PC-9 (cell line): ENCODE measurements around the gene MBD5. TPM values are rescaled to one million over a fixed set of nuclear protein-coding genes. Genes with fewer than 3 reads are reported as not detected.

Experiments used
- BruUV-seq: library from RNA; stranded (reverse); fragments of 400-500 nt; replicated peaks from 2 replicates; lab custom pipeline; 2021; lab: Mats Ljungman, UMichigan
- CTCF ChIA-PET: fragments of 300-600 bp; sonication (Branson Sonifier 250); formaldehyde crosslinking; loops from one replicate; lab custom pipeline; 2022; ENCODE audit warnings: antibody characterized with exemption; lab: Charles Lee
- POLR2A ChIA-PET: fragments of 300-600 bp; sonication (Branson Sonifier 250); formaldehyde crosslinking; loops from one replicate; lab custom pipeline; 2022; ENCODE audit warnings: antibody characterized with exemption; ENCODE audit not compliant: unreplicated experiment; lab: Charles Lee
- DNase-seq, 2 experiments: peaks; one replicate each; pipeline versions ENCODE4 v3.0.0 to v3.0.0-alpha.2; 2015 to 2022; ENCODE audit warnings: mixed read lengths in 1 of 2
- H2AFZ ChIP-seq: fragments of 200-600 bp; sonication (generic); 2 replicates; pipeline ENCODE4 v1.8.1; 2017; ENCODE audit warnings: antibody characterized with exemption
- H3F3A ChIP-seq: fragments of 200-600 bp; sonication (generic); 2 replicates; pipeline ENCODE4 v1.8.1; 2017; ENCODE audit warnings: antibody characterized with exemption, mild to moderate bottlenecking, low read depth; ENCODE audit not compliant: insufficient read depth
- H3K27ac ChIP-seq: fragments of 200-600 bp; sonication (generic); 2 replicates; pipeline ENCODE4 v1.6.1; 2016; ENCODE audit warnings: mixed run types
- H3K27me3 ChIP-seq: fragments of 200-600 bp; sonication (generic); 2 replicates; pipeline ENCODE4 v1.6.1; 2016; ENCODE audit warnings: low read depth, mixed run types; ENCODE audit not compliant: insufficient read depth
- H3K36me3 ChIP-seq: fragments of 200-600 bp; sonication (generic); 2 replicates; pipeline ENCODE4 v1.6.1; 2016; ENCODE audit warnings: low read depth, mixed run types
- H3K4me1 ChIP-seq: fragments of 200-600 bp; sonication (generic); replicated peaks from 2 replicates; pipeline ENCODE4 v1.6.1; 2016; ENCODE audit warnings: mixed run types; ENCODE audit not compliant: insufficient read depth
- H3K4me2 ChIP-seq: fragments of 200-600 bp; sonication (generic); 2 replicates; pipeline ENCODE4 v1.6.1; 2017; ENCODE audit warnings: mixed run types
- H3K4me3 ChIP-seq: fragments of 200-600 bp; sonication (generic); 2 replicates; pipeline ENCODE4 v1.6.1; 2016; ENCODE audit warnings: mixed run types
- H3K79me2 ChIP-seq: fragments of 200-600 bp; sonication (generic); 2 replicates; pipeline ENCODE4 v1.6.1; 2017; ENCODE audit warnings: low read depth, mixed run types
- H3K9me2 ChIP-seq: fragments of 200-600 bp; sonication (generic); 2 replicates; pipeline ENCODE4 v1.8.1; 2017; ENCODE audit warnings: mild to moderate bottlenecking; ENCODE audit not compliant: insufficient read depth
- H3K9me3 ChIP-seq: fragments of 200-600 bp; sonication (generic); 2 replicates; pipeline ENCODE4 v1.8.1; 2016; ENCODE audit warnings: low read depth; ENCODE audit not compliant: insufficient read depth
- H4K20me1 ChIP-seq: fragments of 200-600 bp; sonication (generic); 2 replicates; pipeline ENCODE4 v1.8.1; 2017; ENCODE audit not compliant: insufficient read depth
- CTCF ChIP-seq: fragments of 200-600 bp; sonication (generic); conservative IDR thresholded peaks from 2 replicates; pipeline ENCODE4 v1.6.1; 2017; ENCODE audit warnings: mixed run types, antibody characterized with exemption, mild to moderate bottlenecking, moderate library complexity
- EZH2 ChIP-seq: fragments of 200-600 bp; sonication (generic); IDR thresholded peaks from 2 replicates; pipeline ENCODE4 v1.8.0; 2017; ENCODE audit warnings: antibody characterized with exemption, low read depth
- intact Hi-C: fragments of 100-400 bp; cut with micrococcal nuclease; formaldehyde crosslinking; loops from one replicate; pipeline ENCODE4 v1.10.0; 2022; ENCODE audit not compliant: unreplicated experiment
- total RNA-seq: library from RNA; stranded (reverse); gene quantifications from 2 replicates; pipeline ENCODE4 v1.2.3, GENCODE V29; 2021

MBD5 gene
- total RNA-seq, 1 experiment from 2014 or later = 46.5 TPM

GRCh38 chr2:148063633-148064032 lies 42.7 kb downstream of the MBD5 start:
- H3K9me2 ChIP-seq = no peaks in the 10 kb centered on the region
- intact Hi-C loops = no loop called here
- CTCF ChIA-PET = no interaction called here
- no peaks in the 10 kb centered on the region for H3K9me3 ChIP-seq
- POLR2A ChIA-PET = no interaction called here
- H3K4me3 ChIP-seq = no peak overlapping the region
- no peak overlapping the region for H3K27ac ChIP-seq
- TF ChIP-seq EZH2 (no peak), CTCF (no peak)
- DNase-seq = no peak
- no peaks in the 10 kb centered on the region for H3F3A ChIP-seq
- no peaks in the 10 kb centered on the region for H3K4me1 ChIP-seq
- no peaks in the 10 kb centered on the region for H3K79me2 ChIP-seq
- H3K36me3 ChIP-seq = no peaks in the 10 kb centered on the region
- BruUV-seq = no TSS peak
- no peak overlapping the region for H2AFZ ChIP-seq
- H3K4me2 ChIP-seq = no peak overlapping the region
- no peaks in the 10 kb centered on the region for H3K27me3 ChIP-seq
- H4K20me1 ChIP-seq = no peaks in the 10 kb centered on the region

- DNase-seq = no peak
- Histone ChIP-seq H3K9me3 (no peaks in the 10 kb centered on the region), H3F3A (no peaks in the 10 kb centered on the region), H3K4me1 (no peaks in the 10 kb centered on the region), H3K27me3 (no peaks in the 10 kb centered on the region), H3K9me2 (no peaks in the 10 kb centered on the region), H3K4me3 (no peak overlapping the region), H3K27ac (no peak overlapping the region), H3K36me3 (no peaks in the 10 kb centered on the region), H4K20me1 (no peaks in the 10 kb centered on the region), H3K4me2 (no peak overlapping the region), H2AFZ (no peak overlapping the region), H3K79me2 (no peaks in the 10 kb centered on the region)
- no TSS peak for BruUV-seq
- TF ChIP-seq EZH2 (no peak), CTCF (no peak)
- ChIA-PET CTCF (interaction anchor here (0.6 kb wide), 1 partner anchor 633 kb away, joined by 4 read pairs; no protein-coding TSS in a partner anchor), POLR2A (interaction anchor here (0.7 kb wide), 1 partner anchor 37 kb away, joined by 4 read pairs; no protein-coding TSS in a partner anchor)
- intact Hi-C loops = no loop called here
Measured at GRCh38 chr2:148065936-148066335, 45.0 kb downstream of the MBD5 start.

- TF ChIP-seq EZH2 = no peak
- TF ChIP-seq CTCF = no peak
- CTCF ChIA-PET = no interaction called here
Measured at GRCh38 chr2:148067801-148068200, 46.9 kb downstream of the MBD5 start.

More at GRCh38 chr2:148067801-148068200, 46.9 kb downstream of the MBD5 start:
- Histone ChIP-seq H3K27me3 (no peaks in the 10 kb centered on the region), H3K4me1 (no peaks in the 10 kb centered on the region), H3K27ac (no peak overlapping the region), H3F3A (no peaks in the 10 kb centered on the region), H2AFZ (no peak overlapping the region), H3K4me2 (no peak overlapping the region), H3K4me3 (no peak overlapping the region), H3K9me2 (no peaks in the 10 kb centered on the region), H3K79me2 (no peaks in the 10 kb centered on the region), H3K36me3 (no peaks in the 10 kb centered on the region), H4K20me1 (no peaks in the 10 kb centered on the region), H3K9me3 (no peaks in the 10 kb centered on the region)
- intact Hi-C loops = no loop called here
- POLR2A ChIA-PET = no interaction called here
- DNase-seq = no peak
- BruUV-seq = no TSS peak
